ENCODE measurements around the gene RBM14. TPM values are rescaled to one million over a fixed set of nuclear protein-coding genes. Genes with fewer than 3 reads are reported as not detected.

Gene RBM14
- total and polyA plus RNA-seq, 2 donors (not counting 1 experiment from before 2014, with no cell fraction given): 52.4 to 244 TPM

DNA sequence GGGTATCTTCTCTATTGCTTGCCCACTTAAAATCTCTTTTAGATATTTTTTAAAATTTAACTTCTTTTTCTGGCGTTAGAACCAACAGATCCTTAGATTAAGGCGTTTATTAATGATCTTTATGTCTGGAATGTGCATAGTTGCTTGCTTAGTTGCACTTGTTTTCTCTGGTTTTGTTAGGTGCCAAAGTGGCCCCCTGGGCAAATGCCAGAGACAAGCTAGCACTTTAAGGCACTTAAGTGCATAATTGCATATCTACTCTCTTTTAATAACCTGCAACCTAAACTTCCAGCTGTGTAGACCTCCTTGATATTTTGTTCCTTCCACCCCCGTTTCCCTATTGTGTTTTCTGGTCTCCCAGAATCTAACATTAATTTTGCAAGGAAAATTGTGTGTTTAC is 25.4 kb downstream of the RBM14 start:
- ChIA-PET CTCF (interaction anchor here (0.9 to 2.1 kb wide), 2 partner anchors 15 to 25 kb away, joined by 3 to 6 read pairs; partner anchors contain the start of gene RBM14), POLR2A (no interaction called here)
- no CpG with 5 or more reads among the region's 3 CpGs for WGBS (ENCODE audit: insufficient coverage)
- TF ChIP-seq EZH2 (IDR thresholded peaks at IDR 0.05; ENCODE audit: borderline replicate concordance, insufficient read depth, low read depth, low read length, poor library complexity, severe bottlenecking): no peak
- H3K4me3 ChIP-seq (ENCODE audit: control extremely low read depth in 1 of 5, extremely low read depth in 1 of 5, insufficient read depth in 1 of 5, low read depth in 2 of 5, low read length in 4 of 5): peak overlapping the region in 1 of 5 experiments; percentile 7
- peak overlapping the region in 1 of 2 donors; percentile 35 for H3K27ac ChIP-seq (ENCODE audit: low read length in 2 of 2)
- H3K9me3 Mint-ChIP-seq (ENCODE audit: insufficient read depth): no peaks in the 10 kb centered on the region
- no peak overlapping the region for H2AFZ ChIP-seq (ENCODE audit: insufficient read depth, low read depth, low read length, poor library complexity, severe bottlenecking)
- H3K27me3 Mint-ChIP-seq: no peaks in the 10 kb centered on the region
- no peaks in the 10 kb centered on the region for H3K27me3 ChIP-seq (replicated peaks in 1 of 4; ENCODE audit: control extremely low read depth in 1 of 4, control insufficient read depth in 3 of 4, insufficient read depth in 4 of 4, low read length in 3 of 4)
- peaks cover 60 to 72% of the 10 kb centered on the region in 2 donors for H3K4me1 ChIP-seq (ENCODE audit: control insufficient read depth in 2 of 2, insufficient read depth in 2 of 2, low read length in 2 of 2)
- no peak for ATAC-seq (ENCODE audit: low read depth)
- H3K4me3 Mint-ChIP-seq: peak overlapping the region; percentile 66
- DNase-seq: no peak
- H3K36me3 ChIP-seq (replicated peaks in 1 of 2; ENCODE audit: control extremely low read depth in 1 of 2, control insufficient read depth in 1 of 2, extremely low read depth in 1 of 2, insufficient read depth in 2 of 2, low read length in 1 of 2): peaks cover 4 to 70% of the 10 kb centered on the region in 2 experiments
- peaks cover 93% of the 10 kb centered on the region for H4K20me1 ChIP-seq (ENCODE audit: control insufficient read depth, insufficient read depth, low read length, poor library complexity, severe bottlenecking)
- peaks cover 98% of the 10 kb centered on the region for H3K79me2 ChIP-seq (ENCODE audit: control insufficient read depth, insufficient read depth, low read length)
- H3K4me1 Mint-ChIP-seq: peaks cover 86% of the 10 kb centered on the region
- intact Hi-C loops (cut with micrococcal nuclease): no loop called here
- H3K9me3 ChIP-seq (ENCODE audit: control extremely low read depth in 1 of 3, control insufficient read depth in 2 of 3, insufficient read depth in 1 of 3, low read length in 2 of 3): no peaks in the 10 kb centered on the region
- H3K27ac Mint-ChIP-seq: no peak overlapping the region
- peak overlapping the region; percentile 89 for H3K4me2 ChIP-seq (replicated peaks; ENCODE audit: low read depth, low read length, poor library complexity, severe bottlenecking)
- peak overlapping the region; percentile 34 for H3K9ac ChIP-seq (ENCODE audit: low read length)

DNA sequence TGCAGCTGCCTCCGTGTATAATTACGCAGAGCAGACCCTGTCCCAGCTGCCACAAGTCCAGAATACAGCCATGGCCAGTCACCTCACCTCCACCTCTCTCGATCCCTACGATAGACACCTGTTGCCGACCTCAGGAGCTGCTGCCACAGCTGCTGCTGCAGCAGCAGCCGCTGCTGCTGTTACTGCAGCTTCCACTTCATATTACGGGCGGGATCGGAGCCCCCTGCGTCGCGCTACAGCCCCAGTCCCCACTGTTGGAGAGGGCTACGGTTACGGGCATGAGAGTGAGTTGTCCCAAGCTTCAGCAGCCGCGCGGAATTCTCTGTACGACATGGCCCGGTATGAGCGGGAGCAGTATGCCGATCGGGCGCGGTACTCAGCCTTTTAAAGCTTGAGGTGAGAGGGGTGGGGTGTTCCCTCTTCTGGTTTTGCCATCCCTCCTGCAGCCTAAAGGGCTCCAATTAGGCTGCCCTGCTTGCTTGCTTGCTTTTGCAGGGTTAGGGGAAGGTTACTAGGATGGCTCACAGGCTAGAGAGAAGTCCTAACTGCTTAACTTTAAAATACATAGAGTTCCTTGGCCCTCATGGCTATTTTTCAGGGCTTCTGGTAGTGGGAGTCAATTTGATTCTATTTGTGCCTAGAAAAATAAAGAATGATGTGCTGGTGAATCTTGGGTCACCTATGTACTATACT is 27.5 kb downstream of the RBM14 start:
- Mint-ChIP-seq H3K27me3 (no peaks in the 10 kb centered on the region), H3K27ac (peak overlapping the region; percentile 11), H3K4me3 (no peak overlapping the region), H3K4me1 (peaks cover 84% of the 10 kb centered on the region), H3K9me3 (ENCODE audit: insufficient read depth) (no peaks in the 10 kb centered on the region)
- intact Hi-C loops (cut with micrococcal nuclease): no loop called here
- Histone ChIP-seq H3K9me3 (ENCODE audit: control extremely low read depth in 1 of 3, control insufficient read depth in 2 of 3, insufficient read depth in 1 of 3, low read length in 2 of 3) (no peaks in the 10 kb centered on the region), H3K27me3 (replicated peaks in 1 of 4; ENCODE audit: control extremely low read depth in 1 of 4, control insufficient read depth in 3 of 4, insufficient read depth in 4 of 4, low read length in 3 of 4) (no peaks in the 10 kb centered on the region), H3K4me3 (ENCODE audit: control extremely low read depth in 1 of 5, extremely low read depth in 1 of 5, insufficient read depth in 1 of 5, low read depth in 2 of 5, low read length in 4 of 5) (no peak overlapping the region), H4K20me1 (ENCODE audit: control insufficient read depth, insufficient read depth, low read length, poor library complexity, severe bottlenecking) (peaks cover 96% of the 10 kb centered on the region), H3K27ac (ENCODE audit: low read length in 2 of 2) (no peak overlapping the region), H2AFZ (ENCODE audit: insufficient read depth, low read depth, low read length, poor library complexity, severe bottlenecking) (no peak overlapping the region), H3K36me3 (replicated peaks in 1 of 2; ENCODE audit: control extremely low read depth in 1 of 2, control insufficient read depth in 1 of 2, extremely low read depth in 1 of 2, insufficient read depth in 2 of 2, low read length in 1 of 2) (peaks cover 4 to 88% of the 10 kb centered on the region in 2 experiments), H3K9ac (ENCODE audit: low read length) (no peak overlapping the region), H3K4me1 (ENCODE audit: control insufficient read depth in 2 of 2, insufficient read depth in 2 of 2, low read length in 2 of 2) (peaks cover 51 to 59% of the 10 kb centered on the region in 2 donors), H3K79me2 (ENCODE audit: control insufficient read depth, insufficient read depth, low read length) (peaks cover 100% of the 10 kb centered on the region), H3K4me2 (replicated peaks; ENCODE audit: low read depth, low read length, poor library complexity, severe bottlenecking) (no peak overlapping the region)
- TF ChIP-seq EZH2 (IDR thresholded peaks at IDR 0.05; ENCODE audit: borderline replicate concordance, insufficient read depth, low read depth, low read length, poor library complexity, severe bottlenecking): no peak
- TF ChIP-seq, protein P1, sequence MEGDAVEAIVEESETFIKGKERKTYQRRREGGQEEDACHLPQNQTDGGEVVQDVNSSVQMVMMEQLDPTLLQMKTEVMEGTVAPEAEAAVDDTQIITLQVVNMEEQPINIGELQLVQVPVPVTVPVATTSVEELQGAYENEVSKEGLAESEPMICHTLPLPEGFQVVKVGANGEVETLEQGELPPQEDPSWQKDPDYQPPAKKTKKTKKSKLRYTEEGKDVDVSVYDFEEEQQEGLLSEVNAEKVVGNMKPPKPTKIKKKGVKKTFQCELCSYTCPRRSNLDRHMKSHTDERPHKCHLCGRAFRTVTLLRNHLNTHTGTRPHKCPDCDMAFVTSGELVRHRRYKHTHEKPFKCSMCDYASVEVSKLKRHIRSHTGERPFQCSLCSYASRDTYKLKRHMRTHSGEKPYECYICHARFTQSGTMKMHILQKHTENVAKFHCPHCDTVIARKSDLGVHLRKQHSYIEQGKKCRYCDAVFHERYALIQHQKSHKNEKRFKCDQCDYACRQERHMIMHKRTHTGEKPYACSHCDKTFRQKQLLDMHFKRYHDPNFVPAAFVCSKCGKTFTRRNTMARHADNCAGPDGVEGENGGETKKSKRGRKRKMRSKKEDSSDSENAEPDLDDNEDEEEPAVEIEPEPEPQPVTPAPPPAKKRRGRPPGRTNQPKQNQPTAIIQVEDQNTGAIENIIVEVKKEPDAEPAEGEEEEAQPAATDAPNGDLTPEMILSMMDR (IDR thresholded peaks at IDR 0.05): no peak
- WGBS (ENCODE audit: insufficient coverage): 98% methylated on average over 22 of the region's 24 CpGs
- no peak for DNase-seq
- POLR2A ChIA-PET: no interaction called here
- CTCF ChIA-PET: interaction anchor here (0.6 to 0.7 kb wide), 2 partner anchors 33 to 408 kb away, joined by 4 to 5 read pairs; no protein-coding TSS in a partner anchor
- ATAC-seq (ENCODE audit: low read depth): no peak

Measured in B cell (primary cell).